Nephron (organoid): ENCODE measurements around the gene QDPR.

ENCODE experiments used
- H3K27ac Mint-ChIP-seq, 3 experiments: 2 replicates each; pipeline ENCODE4 v1.8.0; 2020; ENCODE audit warnings: mixed read lengths in 3 of 3, mild to moderate bottlenecking in 2 of 3, moderate library complexity in 1 of 3
- H3K27me3 Mint-ChIP-seq: 2 replicates; pipeline ENCODE4 v1.8.0; 2021; ENCODE audit warnings: low read depth, mild to moderate bottlenecking, moderate library complexity, mixed read lengths
- H3K36me3 Mint-ChIP-seq: 2 replicates; pipeline ENCODE4 v1.8.0; 2020; ENCODE audit warnings: low read depth, mixed read lengths
- H3K4me1 Mint-ChIP-seq: 2 replicates; pipeline ENCODE4 v1.8.0; 2020; ENCODE audit warnings: mixed read lengths
- H3K4me3 Mint-ChIP-seq, 3 experiments: 2 replicates each; pipeline ENCODE4 v1.8.0; 2020; ENCODE audit warnings: mild to moderate bottlenecking in 3 of 3, mixed read lengths in 3 of 3, moderate library complexity in 2 of 3
- H3K9me3 Mint-ChIP-seq: 2 replicates; pipeline ENCODE4 v1.8.0; 2020; ENCODE audit warnings: mixed read lengths
- TF ChIP-seq, protein P1 (sequence below), 3 experiments: fragments of 200-600 bp; sonication (generic); IDR thresholded peaks; one replicate each; pipeline ENCODE4 v1.5.0; 2021; ENCODE audit warnings: antibody characterized with exemption in 3 of 3; ENCODE audit not compliant: unreplicated experiment in 3 of 3

Gene QDPR

GRCh38 chr4:17489123-17489522 lies 22.8 kb downstream of the QDPR start:
- H3K27me3 Mint-ChIP-seq: no peaks in the 10 kb centered on the region
- peaks cover 31% of the 10 kb centered on the region for H3K4me1 Mint-ChIP-seq
- H3K9me3 Mint-ChIP-seq: no peaks in the 10 kb centered on the region
- TF ChIP-seq, protein P1, sequence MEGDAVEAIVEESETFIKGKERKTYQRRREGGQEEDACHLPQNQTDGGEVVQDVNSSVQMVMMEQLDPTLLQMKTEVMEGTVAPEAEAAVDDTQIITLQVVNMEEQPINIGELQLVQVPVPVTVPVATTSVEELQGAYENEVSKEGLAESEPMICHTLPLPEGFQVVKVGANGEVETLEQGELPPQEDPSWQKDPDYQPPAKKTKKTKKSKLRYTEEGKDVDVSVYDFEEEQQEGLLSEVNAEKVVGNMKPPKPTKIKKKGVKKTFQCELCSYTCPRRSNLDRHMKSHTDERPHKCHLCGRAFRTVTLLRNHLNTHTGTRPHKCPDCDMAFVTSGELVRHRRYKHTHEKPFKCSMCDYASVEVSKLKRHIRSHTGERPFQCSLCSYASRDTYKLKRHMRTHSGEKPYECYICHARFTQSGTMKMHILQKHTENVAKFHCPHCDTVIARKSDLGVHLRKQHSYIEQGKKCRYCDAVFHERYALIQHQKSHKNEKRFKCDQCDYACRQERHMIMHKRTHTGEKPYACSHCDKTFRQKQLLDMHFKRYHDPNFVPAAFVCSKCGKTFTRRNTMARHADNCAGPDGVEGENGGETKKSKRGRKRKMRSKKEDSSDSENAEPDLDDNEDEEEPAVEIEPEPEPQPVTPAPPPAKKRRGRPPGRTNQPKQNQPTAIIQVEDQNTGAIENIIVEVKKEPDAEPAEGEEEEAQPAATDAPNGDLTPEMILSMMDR (IDR thresholded peaks at IDR 0.05; ENCODE audit: unreplicated experiment in 3 of 3): no peak
- H3K36me3 Mint-ChIP-seq: peaks cover 48% of the 10 kb centered on the region
- H3K27ac Mint-ChIP-seq: peak overlapping the region in 1 of 3 experiments; percentile 46
- no peak overlapping the region for H3K4me3 Mint-ChIP-seq

GRCh38 chr4:17482716-17483115 lies 29.2 kb downstream of the QDPR start:
- Mint-ChIP-seq H3K4me1 (no peaks in the 10 kb centered on the region), H3K4me3 (no peak overlapping the region), H3K27me3 (no peaks in the 10 kb centered on the region), H3K27ac (no peak overlapping the region), H3K9me3 (no peaks in the 10 kb centered on the region), H3K36me3 (peaks cover 18% of the 10 kb centered on the region)
- TF ChIP-seq, protein P1 (IDR thresholded peaks at IDR 0.05; ENCODE audit: unreplicated experiment in 3 of 3): no peak

- TF ChIP-seq, protein P1 (IDR thresholded peaks at IDR 0.05; ENCODE audit: unreplicated experiment in 3 of 3): no peak
- Mint-ChIP-seq H3K9me3 (no peaks in the 10 kb centered on the region), H3K4me3 (no peak overlapping the region), H3K36me3 (peaks cover 9% of the 10 kb centered on the region), H3K4me1 (peaks cover 9% of the 10 kb centered on the region), H3K27ac (no peak overlapping the region), H3K27me3 (peaks cover 3% of the 10 kb centered on the region)
Measured at GRCh38 chr4:17480955-17481354, 30.9 kb downstream of the QDPR start.

DNA sequence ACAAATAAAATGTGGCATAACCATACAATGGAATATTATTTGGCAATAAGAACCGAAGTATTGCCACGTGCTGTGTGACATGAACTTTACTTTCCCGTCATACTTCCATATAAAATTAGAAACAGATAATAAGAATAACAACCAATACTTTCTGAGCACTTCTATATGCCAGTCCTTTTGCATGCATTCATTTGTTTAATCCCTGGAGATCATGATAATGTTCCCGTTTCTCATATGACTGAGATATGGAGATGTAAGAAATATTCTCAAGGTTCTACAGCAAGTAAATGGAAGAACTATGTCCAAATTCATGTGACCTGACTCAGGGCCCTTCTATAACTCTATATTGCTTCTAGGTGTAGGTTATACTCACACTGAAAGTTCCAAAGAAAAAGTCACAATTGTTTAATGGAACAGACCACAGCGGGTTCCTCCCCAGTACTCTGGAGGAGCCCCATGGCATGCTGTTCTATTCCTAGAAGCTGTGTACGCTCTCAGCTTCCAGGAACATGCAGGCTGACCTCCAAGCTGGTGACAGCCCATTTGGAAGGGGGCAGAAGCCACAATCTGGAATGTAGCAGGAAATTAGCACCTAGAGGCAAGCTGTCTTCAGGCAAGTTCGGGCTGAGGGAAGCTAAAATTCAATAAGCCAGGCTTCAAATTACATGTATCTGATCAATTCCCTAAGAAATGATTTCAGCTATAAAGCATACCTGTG lies 31.5 kb downstream of the QDPR start:
- H3K4me3 Mint-ChIP-seq: no peak overlapping the region
- peaks cover 3% of the 10 kb centered on the region for H3K27me3 Mint-ChIP-seq
- H3K9me3 Mint-ChIP-seq: no peaks in the 10 kb centered on the region
- peaks cover 9% of the 10 kb centered on the region for H3K4me1 Mint-ChIP-seq
- no peak overlapping the region for H3K27ac Mint-ChIP-seq
- peaks cover 7% of the 10 kb centered on the region for H3K36me3 Mint-ChIP-seq
- TF ChIP-seq, protein P1 (IDR thresholded peaks at IDR 0.05; ENCODE audit: unreplicated experiment in 3 of 3): no peak

- Mint-ChIP-seq H3K27me3 (peaks cover 3% of the 10 kb centered on the region), H3K4me1 (peaks cover 9% of the 10 kb centered on the region), H3K4me3 (no peak overlapping the region)
Measured at GRCh38 chr4:17477774-17478472, 34.0 kb downstream of the QDPR start.

More at GRCh38 chr4:17477774-17478472, 34.0 kb downstream of the QDPR start:
- H3K27ac Mint-ChIP-seq: no peak overlapping the region
- H3K9me3 Mint-ChIP-seq: no peaks in the 10 kb centered on the region
- no peaks in the 10 kb centered on the region for H3K36me3 Mint-ChIP-seq
- TF ChIP-seq, protein P1 (IDR thresholded peaks at IDR 0.05; ENCODE audit: unreplicated experiment in 3 of 3): no peak
